Measurements from ENCODE around the gene MOB2. TPM values are rescaled to one million over a fixed set of nuclear protein-coding genes. Genes with fewer than 3 reads are reported as not detected.

Gene MOB2
- total and polyA plus RNA-seq, 2 donors (not counting 1 experiment from before 2014, with no cell fraction given) = 13.1 to 30.1 TPM

DNA sequence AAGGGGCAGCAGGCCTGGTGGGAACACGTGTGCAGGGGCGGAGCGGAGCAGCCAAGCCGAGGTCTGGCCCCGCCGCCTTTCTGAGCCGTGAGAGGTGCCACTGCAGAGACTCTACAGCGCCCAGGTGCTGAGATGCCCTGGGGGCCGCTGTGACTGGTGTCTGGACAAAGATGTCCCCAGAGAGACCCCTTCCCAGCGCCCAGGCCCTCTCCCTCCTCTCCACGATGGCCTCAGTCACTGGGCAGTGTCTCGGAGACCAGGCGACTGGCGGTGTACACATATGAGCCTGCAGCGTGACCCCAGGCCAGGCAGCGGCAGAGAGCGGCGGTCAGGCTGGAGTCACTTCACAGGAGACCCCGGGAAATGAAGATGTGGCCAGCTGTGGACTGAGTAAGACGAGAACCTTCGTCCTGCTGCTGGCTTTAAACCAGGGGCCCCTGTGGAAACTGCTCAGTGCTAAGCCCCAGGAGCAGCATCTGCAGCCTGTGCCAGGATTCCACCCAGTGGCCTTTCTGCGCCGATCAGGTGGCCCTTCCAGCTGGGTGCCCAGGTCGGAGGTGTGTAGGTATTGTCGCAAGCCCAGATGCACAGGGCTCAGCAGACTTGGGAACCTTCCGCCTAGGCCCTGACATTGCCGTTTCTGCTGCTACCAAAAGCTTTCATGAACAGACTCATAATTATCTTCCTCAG, 34.7 kb downstream of the MOB2 start:
- Histone ChIP-seq H3K79me2 (ENCODE audit: control insufficient read depth, insufficient read depth, low read length) (no peaks in the 10 kb centered on the region), H3K27me3 (ENCODE audit: control insufficient read depth, insufficient read depth, low read length) (no peaks in the 10 kb centered on the region), H3K4me2 (ENCODE audit: extremely low read depth, insufficient read depth, low read length) (no peak overlapping the region), H3K4me1 (ENCODE audit: control insufficient read depth, extremely low read depth, insufficient read depth, low read length) (no peaks in the 10 kb centered on the region), H3K9me3 (ENCODE audit: control insufficient read depth, insufficient read depth, low read depth, low read length) (no peaks in the 10 kb centered on the region), H3K4me3 (replicated peaks in 1 of 4; ENCODE audit: control extremely low read depth in 1 of 4, insufficient read depth in 1 of 4, low read depth in 3 of 4, low read length in 4 of 4) (no peak overlapping the region), H3K27ac (ENCODE audit: insufficient read depth, low read length) (no peak overlapping the region), H2AFZ (ENCODE audit: low read length) (no peak overlapping the region), H3K9ac (ENCODE audit: insufficient read depth, low read length) (no peak overlapping the region), H4K20me1 (ENCODE audit: control insufficient read depth, extremely low read depth, insufficient read depth, low read length) (no peaks in the 10 kb centered on the region), H3K36me3 (ENCODE audit: control insufficient read depth, insufficient read depth, low read length) (no peaks in the 10 kb centered on the region)
- DNase-seq (ENCODE audit: low read depth in 2 of 2) = no peak
- no peak for TF ChIP-seq EZH2 (IDR thresholded peaks at IDR 0.05; ENCODE audit: low read length, missing control alignments)
- TF ChIP-seq, protein P1, sequence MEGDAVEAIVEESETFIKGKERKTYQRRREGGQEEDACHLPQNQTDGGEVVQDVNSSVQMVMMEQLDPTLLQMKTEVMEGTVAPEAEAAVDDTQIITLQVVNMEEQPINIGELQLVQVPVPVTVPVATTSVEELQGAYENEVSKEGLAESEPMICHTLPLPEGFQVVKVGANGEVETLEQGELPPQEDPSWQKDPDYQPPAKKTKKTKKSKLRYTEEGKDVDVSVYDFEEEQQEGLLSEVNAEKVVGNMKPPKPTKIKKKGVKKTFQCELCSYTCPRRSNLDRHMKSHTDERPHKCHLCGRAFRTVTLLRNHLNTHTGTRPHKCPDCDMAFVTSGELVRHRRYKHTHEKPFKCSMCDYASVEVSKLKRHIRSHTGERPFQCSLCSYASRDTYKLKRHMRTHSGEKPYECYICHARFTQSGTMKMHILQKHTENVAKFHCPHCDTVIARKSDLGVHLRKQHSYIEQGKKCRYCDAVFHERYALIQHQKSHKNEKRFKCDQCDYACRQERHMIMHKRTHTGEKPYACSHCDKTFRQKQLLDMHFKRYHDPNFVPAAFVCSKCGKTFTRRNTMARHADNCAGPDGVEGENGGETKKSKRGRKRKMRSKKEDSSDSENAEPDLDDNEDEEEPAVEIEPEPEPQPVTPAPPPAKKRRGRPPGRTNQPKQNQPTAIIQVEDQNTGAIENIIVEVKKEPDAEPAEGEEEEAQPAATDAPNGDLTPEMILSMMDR (conservative IDR thresholded peaks at IDR 0.05 in 1 of 2, IDR thresholded peaks at IDR 0.05 in 1 of 2; ENCODE audit: low read depth in 1 of 2, low read length in 2 of 2) = no peak

DNA sequence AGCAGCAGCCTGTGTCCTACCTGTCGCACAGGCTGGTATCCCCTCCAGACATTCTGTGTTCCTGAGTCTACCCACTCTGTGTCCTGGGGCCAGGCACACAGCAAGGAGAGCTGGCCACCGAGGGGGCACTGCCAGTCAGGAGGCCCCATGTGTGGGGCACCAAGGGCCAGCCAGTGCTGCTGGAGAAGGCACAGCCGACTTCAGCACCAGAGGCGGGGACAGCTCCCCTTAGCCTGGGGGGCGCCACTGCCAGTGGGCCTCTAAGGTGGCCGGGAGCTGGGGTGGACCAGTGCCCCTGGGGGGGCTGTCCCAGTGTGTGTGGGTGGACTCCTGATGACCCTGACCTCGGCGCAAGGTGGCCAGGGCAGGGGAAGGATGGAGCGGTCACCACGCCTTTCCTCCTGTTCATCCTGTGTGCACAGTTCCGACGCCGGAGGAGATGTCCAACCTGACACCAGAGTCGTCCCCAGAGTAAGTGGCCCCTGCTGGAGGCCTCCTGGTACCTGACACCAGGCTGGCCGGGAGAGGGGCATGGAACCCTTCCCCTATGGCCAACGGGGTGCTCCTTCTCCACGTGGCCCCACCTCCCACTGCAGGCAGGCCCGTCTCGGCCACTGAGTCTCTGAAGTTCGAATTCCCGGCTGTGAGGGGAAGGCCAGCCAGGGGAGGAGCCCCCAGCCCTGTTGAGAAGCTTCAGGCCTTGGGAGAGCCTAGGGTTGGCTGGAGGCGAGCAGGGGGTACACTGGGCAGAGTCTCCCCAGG, 35.4 kb downstream of the MOB2 start:
- no peaks in the 10 kb centered on the region for H4K20me1 ChIP-seq (ENCODE audit: control insufficient read depth, extremely low read depth, insufficient read depth, low read length)
- no peaks in the 10 kb centered on the region for H3K9me3 ChIP-seq (ENCODE audit: control insufficient read depth, insufficient read depth, low read depth, low read length)
- no peaks in the 10 kb centered on the region for H3K27me3 ChIP-seq (ENCODE audit: control insufficient read depth, insufficient read depth, low read length)
- no peaks in the 10 kb centered on the region for H3K36me3 ChIP-seq (ENCODE audit: control insufficient read depth, insufficient read depth, low read length)
- H3K9ac ChIP-seq (ENCODE audit: insufficient read depth, low read length) = no peak overlapping the region
- no peak overlapping the region for H3K27ac ChIP-seq (ENCODE audit: insufficient read depth, low read length)
- no peaks in the 10 kb centered on the region for H3K79me2 ChIP-seq (ENCODE audit: control insufficient read depth, insufficient read depth, low read length)
- no peak overlapping the region for H2AFZ ChIP-seq (ENCODE audit: low read length)
- DNase-seq (ENCODE audit: low read depth in 2 of 2) = no peak
- TF ChIP-seq, protein P1 (conservative IDR thresholded peaks at IDR 0.05 in 1 of 2, IDR thresholded peaks at IDR 0.05 in 1 of 2; ENCODE audit: low read depth in 1 of 2, low read length in 2 of 2) = no peak
- no peak for TF ChIP-seq EZH2 (IDR thresholded peaks at IDR 0.05; ENCODE audit: low read length, missing control alignments)
- H3K4me2 ChIP-seq (ENCODE audit: extremely low read depth, insufficient read depth, low read length) = no peak overlapping the region
- no peaks in the 10 kb centered on the region for H3K4me1 ChIP-seq (ENCODE audit: control insufficient read depth, extremely low read depth, insufficient read depth, low read length)
- H3K4me3 ChIP-seq (replicated peaks in 1 of 4; ENCODE audit: control extremely low read depth in 1 of 4, insufficient read depth in 1 of 4, low read depth in 3 of 4, low read length in 4 of 4) = no peak overlapping the region

DNA sequence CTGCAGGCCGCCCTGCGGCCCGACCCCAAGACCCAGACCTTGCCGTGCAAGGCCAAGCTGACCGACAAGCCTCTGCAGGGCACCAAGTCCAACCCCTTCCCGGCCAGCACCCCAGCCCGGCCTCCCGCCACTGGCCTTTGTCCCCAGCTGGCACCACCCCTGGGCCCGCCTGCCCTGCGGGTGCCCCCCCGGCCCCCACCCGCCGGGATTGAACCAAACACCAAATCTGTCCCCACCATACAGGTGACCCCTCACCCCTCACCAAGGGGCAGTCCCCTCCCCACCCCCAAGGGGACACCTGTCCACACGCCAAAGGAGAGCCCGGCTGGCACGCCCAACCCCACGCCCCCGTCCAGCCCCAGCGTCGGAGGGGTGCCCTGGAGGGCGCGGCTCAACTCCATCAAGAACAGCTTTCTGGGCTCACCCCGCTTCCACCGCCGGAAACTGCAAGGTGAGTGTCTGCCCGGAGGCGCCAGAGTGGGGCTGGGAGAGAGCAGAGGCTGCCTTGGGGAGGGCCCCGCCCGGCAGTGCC, 36.2 kb downstream of the MOB2 start:
- H2AFZ ChIP-seq (ENCODE audit: low read length) = no peak overlapping the region
- H3K36me3 ChIP-seq (ENCODE audit: control insufficient read depth, insufficient read depth, low read length) = no peaks in the 10 kb centered on the region
- no peaks in the 10 kb centered on the region for H3K79me2 ChIP-seq (ENCODE audit: control insufficient read depth, insufficient read depth, low read length)
- H3K9ac ChIP-seq (ENCODE audit: insufficient read depth, low read length) = no peak overlapping the region
- no peak for DNase-seq (ENCODE audit: low read depth in 2 of 2)
- H3K9me3 ChIP-seq (ENCODE audit: control insufficient read depth, insufficient read depth, low read depth, low read length) = no peaks in the 10 kb centered on the region
- H3K4me3 ChIP-seq (replicated peaks in 1 of 4; ENCODE audit: control extremely low read depth in 1 of 4, insufficient read depth in 1 of 4, low read depth in 3 of 4, low read length in 4 of 4) = no peak overlapping the region
- H4K20me1 ChIP-seq (ENCODE audit: control insufficient read depth, extremely low read depth, insufficient read depth, low read length) = no peaks in the 10 kb centered on the region
- no peak overlapping the region for H3K4me2 ChIP-seq (ENCODE audit: extremely low read depth, insufficient read depth, low read length)
- no peak overlapping the region for H3K27ac ChIP-seq (ENCODE audit: insufficient read depth, low read length)
- TF ChIP-seq EZH2 (IDR thresholded peaks at IDR 0.05; ENCODE audit: low read length, missing control alignments) = no peak
- TF ChIP-seq, protein P1 (conservative IDR thresholded peaks at IDR 0.05 in 1 of 2, IDR thresholded peaks at IDR 0.05 in 1 of 2; ENCODE audit: low read depth in 1 of 2, low read length in 2 of 2) = no peak
- no peaks in the 10 kb centered on the region for H3K4me1 ChIP-seq (ENCODE audit: control insufficient read depth, extremely low read depth, insufficient read depth, low read length)
- no peaks in the 10 kb centered on the region for H3K27me3 ChIP-seq (ENCODE audit: control insufficient read depth, insufficient read depth, low read length)
